K562 (cell line): Measurements from ENCODE around the gene FUT6. TPM values are rescaled to one million over a fixed set of nuclear protein-coding genes. Genes with fewer than 3 reads are reported as not detected.

Source experiments
- CEBPB ChIP-seq: fragments of 450-650 bp; IDR thresholded peaks from 2 replicates; pipeline ENCODE4 v1.6.1; 2016; ENCODE audit warnings: missing genetic modification characterization, missing compliant biosample characterization
- COPS2 ChIP-seq: fragments of 450-650 bp; conservative IDR thresholded peaks from 2 replicates; pipeline ENCODE4 v1.6.1; 2016; ENCODE audit warnings: mild to moderate bottlenecking, moderate library complexity
- FOXP1 ChIP-seq: sonication (generic); formaldehyde crosslinking; IDR thresholded peaks from 2 replicates; pipeline ENCODE4 v1.8.0; 2022; ENCODE audit warnings: mild to moderate bottlenecking, missing genetic modification reagents
- HMGN3 ChIP-seq: IDR thresholded peaks from 2 replicates; pipeline ENCODE4 v1.6.1; 2011; ENCODE audit warnings: borderline replicate concordance, low read depth, mild to moderate bottlenecking, mixed read lengths, low read length; ENCODE audit not compliant: insufficient read length; ENCODE audit errors: extremely low read depth
- HNRNPLL ChIP-seq: fragments of 200-400 bp; formaldehyde crosslinking; IDR thresholded peaks from 2 replicates; pipeline ENCODE4 v1.6.1; 2017; ENCODE audit warnings: low read length, low read depth, mild to moderate bottlenecking; ENCODE audit not compliant: poor library complexity, severe bottlenecking
- MCM5 ChIP-seq: fragments of 450-650 bp; IDR thresholded peaks from 2 replicates; pipeline ENCODE4 v1.6.1; 2016; ENCODE audit warnings: low read depth
- RREB1 ChIP-seq: fragments of 250-450 bp; sonication (Bioruptor Pico); IDR thresholded peaks from 2 replicates; pipeline ENCODE4 v1.4.0; 2020
- WHSC1 ChIP-seq: IDR thresholded peaks from one replicate; pipeline ENCODE4 v1.6.1; 2012; ENCODE audit warnings: low read length, control low read depth, inconsistent platforms
- ZNF175 ChIP-seq: fragments of 200-800 bp; sonication (Bioruptor generic); IDR thresholded peaks from 2 replicates; pipeline ENCODE4 v1.6.1; 2016; ENCODE audit warnings: low read depth, mild to moderate bottlenecking, missing genetic modification characterization, missing compliant biosample characterization
- ZNF311 ChIP-seq: fragments of 250-450 bp; sonication (Bioruptor Pico); IDR thresholded peaks from 2 replicates; pipeline ENCODE4 v1.4.0; 2020; ENCODE audit warnings: mild to moderate bottlenecking, moderate library complexity
- ZNF408 ChIP-seq: fragments of 250-450 bp; sonication (Bioruptor Pico); IDR thresholded peaks from 2 replicates; pipeline ENCODE4 v1.4.0; 2020; ENCODE audit warnings: low read depth, mild to moderate bottlenecking, moderate library complexity
- ZNF561 ChIP-seq: fragments of 450-650 bp; formaldehyde crosslinking; conservative IDR thresholded peaks from 2 replicates; pipeline ENCODE4 v1.4.0; 2020; ENCODE audit warnings: mild to moderate bottlenecking, moderate library complexity
- ZNF77 ChIP-seq: fragments of 250-450 bp; sonication (Bioruptor Pico); IDR thresholded peaks from 2 replicates; pipeline ENCODE4 v1.5.0; 2020
- polyA plus RNA-seq, 8 experiments: library from polyadenylated mRNA; depleted of rRNA in 4 of 8; stranded (reverse) in 5 of 8; unstranded in 3 of 8; fragments of >200 nt; fragmentation: Nextera tagmentation in 2 of 8; fragmentation: Illumina TruSeq in 1 of 8; extraction: Ambion mirVana in 2 of 8; extraction: Trizol in 1 of 8; gene quantifications; 2 replicates each; pipeline versions ENCODE4 v1.2.1 to v1.2.3, GENCODE V29; 2011 to 2014; ENCODE audit warnings: inconsistent platforms in 1 of 8, missing spikeins in 1 of 8
- total RNA-seq, 7 experiments: library from RNA; depleted of rRNA in 6 of 7; stranded (reverse); fragments of >200 nt in 6 of 7; fragmentation: Illumina TruSeq in 2 of 7; extraction: Trizol in 2 of 7; gene quantifications; 2 replicates each; pipeline versions ENCODE4 v1.2.1 to v1.2.3, GENCODE V29; 2011 to 2021; ENCODE audit warnings: low replicate concordance in 1 of 7
- TF ChIP-seq, protein P1 (sequence below): sonication (generic); formaldehyde crosslinking; IDR thresholded peaks from 2 replicates; pipeline ENCODE4 v1.8.0; 2022; ENCODE audit warnings: missing genetic modification reagents, mild to moderate bottlenecking, borderline replicate concordance
- TF ChIP-seq, protein P2 (sequence below): IDR thresholded peaks from 3 replicates; pipeline ENCODE4 v1.6.1; 2011; ENCODE audit warnings: borderline replicate concordance, mild to moderate bottlenecking, moderate library complexity; ENCODE audit not compliant: insufficient read length; ENCODE audit errors: extremely low read depth

Gene FUT6
- total and polyA plus RNA-seq, 9 of the 15 experiments (the other 6 are each of a cell fraction or from before 2014, with no cell fraction given), result 0.04 TPM; not detected in 8

DNA sequence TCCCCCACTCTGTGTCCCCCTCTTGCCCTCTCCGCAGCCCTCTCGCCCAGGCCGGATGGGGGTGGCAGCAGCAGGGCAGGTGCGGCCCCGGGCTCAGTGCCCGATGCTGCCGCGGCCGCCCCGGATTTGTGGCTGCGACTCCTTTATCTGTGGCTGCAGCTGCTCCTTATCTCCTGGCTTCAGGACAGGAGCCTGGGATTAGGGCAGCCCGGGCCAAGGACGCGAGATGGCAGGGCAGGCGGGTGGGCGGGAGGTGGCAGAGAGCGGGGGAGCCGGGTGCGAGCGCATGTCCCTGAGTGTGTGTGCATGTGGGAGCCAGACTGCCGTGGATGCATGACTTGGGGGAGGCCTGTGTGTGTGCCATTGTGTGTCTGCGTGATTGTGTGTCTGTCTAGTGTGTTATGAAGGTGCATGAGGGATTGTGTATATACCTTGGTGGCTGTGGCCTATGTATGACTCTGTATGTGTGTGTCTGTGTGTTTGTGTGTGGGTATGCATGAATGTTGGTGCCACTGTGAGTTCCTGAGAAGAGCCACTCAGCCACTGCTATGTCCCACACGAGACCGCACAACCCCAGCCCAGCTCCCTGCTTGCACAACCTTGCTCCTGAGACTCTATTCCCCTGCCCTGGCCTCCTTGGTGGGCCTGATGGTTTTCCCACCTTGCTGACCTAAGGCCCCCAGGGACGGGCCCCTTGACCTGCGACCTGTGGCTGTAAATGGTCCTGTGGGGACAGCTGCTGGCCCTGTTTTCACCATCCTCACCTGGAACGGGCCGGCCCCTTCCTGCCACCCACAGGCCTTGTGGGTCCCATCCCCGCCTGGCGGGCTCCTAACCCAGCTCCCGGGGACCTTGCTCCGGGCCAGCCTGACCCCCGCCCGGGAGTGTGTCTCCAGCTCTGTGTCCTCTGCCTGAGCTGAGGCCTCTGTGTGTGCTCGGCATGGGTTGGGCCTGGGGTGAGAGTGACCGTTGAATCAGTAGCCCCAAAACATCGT lies 40.0 kb downstream of the FUT6 start (continued):
- TF ChIP-seq MCM5, result no peak
- TF ChIP-seq ZNF175 (CRISPR knock-in tag), result peak; percentile 89
- TF ChIP-seq HMGN3, result peak; percentile 100
- TF ChIP-seq COPS2, result no peak
- TF ChIP-seq RREB1 (CRISPR knock-in tag), result no peak
- peak; percentile 56 for TF ChIP-seq CEBPB (tag)
- TF ChIP-seq ZNF77 (CRISPR knock-in tag), result no peak
- TF ChIP-seq HNRNPLL, result no peak
- no peak for TF ChIP-seq WHSC1
- TF ChIP-seq, protein P1, sequence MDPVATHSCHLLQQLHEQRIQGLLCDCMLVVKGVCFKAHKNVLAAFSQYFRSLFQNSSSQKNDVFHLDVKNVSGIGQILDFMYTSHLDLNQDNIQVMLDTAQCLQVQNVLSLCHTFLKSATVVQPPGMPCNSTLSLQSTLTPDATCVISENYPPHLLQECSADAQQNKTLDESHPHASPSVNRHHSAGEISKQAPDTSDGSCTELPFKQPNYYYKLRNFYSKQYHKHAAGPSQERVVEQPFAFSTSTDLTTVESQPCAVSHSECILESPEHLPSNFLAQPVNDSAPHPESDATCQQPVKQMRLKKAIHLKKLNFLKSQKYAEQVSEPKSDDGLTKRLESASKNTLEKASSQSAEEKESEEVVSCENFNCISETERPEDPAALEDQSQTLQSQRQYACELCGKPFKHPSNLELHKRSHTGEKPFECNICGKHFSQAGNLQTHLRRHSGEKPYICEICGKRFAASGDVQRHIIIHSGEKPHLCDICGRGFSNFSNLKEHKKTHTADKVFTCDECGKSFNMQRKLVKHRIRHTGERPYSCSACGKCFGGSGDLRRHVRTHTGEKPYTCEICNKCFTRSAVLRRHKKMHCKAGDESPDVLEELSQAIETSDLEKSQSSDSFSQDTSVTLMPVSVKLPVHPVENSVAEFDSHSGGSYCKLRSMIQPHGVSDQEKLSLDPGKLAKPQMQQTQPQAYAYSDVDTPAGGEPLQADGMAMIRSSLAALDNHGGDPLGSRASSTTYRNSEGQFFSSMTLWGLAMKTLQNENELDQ, result peak; percentile 80; the same call in 1 of the 2 replicates
- TF ChIP-seq, protein P2, sequence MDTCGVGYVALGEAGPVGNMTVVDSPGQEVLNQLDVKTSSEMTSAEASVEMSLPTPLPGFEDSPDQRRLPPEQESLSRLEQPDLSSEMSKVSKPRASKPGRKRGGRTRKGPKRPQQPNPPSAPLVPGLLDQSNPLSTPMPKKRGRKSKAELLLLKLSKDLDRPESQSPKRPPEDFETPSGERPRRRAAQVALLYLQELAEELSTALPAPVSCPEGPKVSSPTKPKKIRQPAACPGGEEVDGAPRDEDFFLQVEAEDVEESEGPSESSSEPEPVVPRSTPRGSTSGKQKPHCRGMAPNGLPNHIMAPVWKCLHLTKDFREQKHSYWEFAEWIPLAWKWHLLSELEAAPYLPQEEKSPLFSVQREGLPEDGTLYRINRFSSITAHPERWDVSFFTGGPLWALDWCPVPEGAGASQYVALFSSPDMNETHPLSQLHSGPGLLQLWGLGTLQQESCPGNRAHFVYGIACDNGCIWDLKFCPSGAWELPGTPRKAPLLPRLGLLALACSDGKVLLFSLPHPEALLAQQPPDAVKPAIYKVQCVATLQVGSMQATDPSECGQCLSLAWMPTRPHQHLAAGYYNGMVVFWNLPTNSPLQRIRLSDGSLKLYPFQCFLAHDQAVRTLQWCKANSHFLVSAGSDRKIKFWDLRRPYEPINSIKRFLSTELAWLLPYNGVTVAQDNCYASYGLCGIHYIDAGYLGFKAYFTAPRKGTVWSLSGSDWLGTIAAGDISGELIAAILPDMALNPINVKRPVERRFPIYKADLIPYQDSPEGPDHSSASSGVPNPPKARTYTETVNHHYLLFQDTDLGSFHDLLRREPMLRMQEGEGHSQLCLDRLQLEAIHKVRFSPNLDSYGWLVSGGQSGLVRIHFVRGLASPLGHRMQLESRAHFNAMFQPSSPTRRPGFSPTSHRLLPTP, result no peak
- 0 out of 2 replicates have a peak, but pooled peaks have one; percentile 60 for TF ChIP-seq ZNF311
- TF ChIP-seq ZNF561 (CRISPR knock-in tag), result no peak
- TF ChIP-seq ZNF408, result no peak
- peak; percentile 78; the same call in 1 of the 2 replicates for TF ChIP-seq FOXP1 (CRISPR knock-in tag)
